ENCODE data around the gene MNAT1.
"Not testable (repeated sequence)": the region's sequence is repeated elsewhere in the genome, so short reads cannot be mapped to it uniquely, and the experiment has no call there.

MNAT1 gene

GRCh38 chr14:60882219-60882618, 147.7 kb downstream of the MNAT1 start:
- DNase-seq (ENCODE audit: low read depth, low spot score) = no peak

- DNase-seq (ENCODE audit: low read depth, low spot score) = no peak
These were observed 149.6 kb downstream of the MNAT1 start for GRCh38 chr14:60884134-60884533.

GRCh38 chr14:60890636-60891035, 156.1 kb downstream of the MNAT1 start:
- DNase-seq (ENCODE audit: low read depth, low spot score) = not testable (repeated sequence)

- no peak for DNase-seq (ENCODE audit: low read depth, low spot score)
These were observed 159.3 kb downstream of the MNAT1 start for GRCh38 chr14:60893911-60894310.

GRCh38 chr14:60904381-60904780, 169.8 kb downstream of the MNAT1 start:
- no peak for DNase-seq (ENCODE audit: low read depth, low spot score)

DNA sequence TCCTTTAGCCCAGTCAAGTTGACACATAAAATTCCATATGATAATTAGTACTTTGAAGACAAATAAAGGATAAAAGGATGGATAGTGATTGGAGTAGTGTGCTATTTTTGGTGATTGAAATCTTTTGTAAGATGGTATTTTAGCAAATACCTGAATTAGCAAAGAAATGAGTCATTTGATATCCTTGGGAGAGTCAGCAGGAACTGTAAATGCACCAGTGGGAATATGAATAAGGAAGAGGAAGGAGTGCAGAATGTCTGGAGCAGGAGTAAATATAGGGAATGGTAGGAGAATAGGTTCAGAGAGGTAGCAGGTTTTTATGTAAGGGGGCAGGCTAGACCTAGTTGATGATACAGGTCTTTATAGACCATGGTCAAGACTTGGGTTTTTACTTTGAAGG, 171.4 kb downstream of the MNAT1 start:
- DNase-seq (ENCODE audit: low read depth, low spot score) = no peak

DNA sequence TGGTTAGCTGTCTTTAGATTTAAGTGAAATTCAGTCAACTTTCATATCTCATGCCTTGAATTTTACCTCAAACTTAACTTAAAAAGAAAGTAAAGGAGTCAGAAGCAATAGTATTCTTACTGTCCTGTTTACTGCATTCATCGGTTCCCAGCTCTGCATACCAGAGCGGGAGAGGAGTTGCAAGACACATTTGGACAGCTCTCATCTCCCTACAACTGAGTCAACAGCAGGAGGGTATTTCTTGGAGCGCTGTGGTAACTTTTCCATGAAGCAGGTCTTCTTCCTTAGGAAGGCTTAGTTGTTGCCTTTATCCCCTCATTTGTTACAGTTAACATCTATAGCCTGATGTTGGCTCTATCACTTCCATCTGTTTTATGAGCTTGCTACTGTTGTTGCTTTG, 181.2 kb downstream of the MNAT1 start:
- DNase-seq (ENCODE audit: low read depth, low spot score) = no peak

DNA sequence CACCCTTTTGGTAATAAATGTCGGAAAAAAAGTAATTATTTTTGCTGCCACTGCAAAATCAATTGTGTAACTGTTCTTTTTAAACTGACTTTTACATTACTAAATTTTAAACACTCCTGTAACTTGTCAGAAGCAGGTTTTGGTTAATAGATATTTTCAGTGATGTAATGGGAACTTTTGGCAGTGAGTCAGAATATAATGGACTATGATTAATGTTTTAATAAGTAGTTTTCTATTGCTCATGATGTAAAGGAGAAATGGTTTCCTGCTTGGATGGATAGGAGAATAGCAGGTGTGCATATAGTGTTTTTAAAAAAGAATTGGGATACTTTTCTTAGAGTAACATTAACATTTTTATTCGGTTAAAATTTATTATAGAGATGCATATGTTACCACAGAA, 187.5 kb downstream of the MNAT1 start:
- no peak for DNase-seq (ENCODE audit: low read depth, low spot score)

DNA sequence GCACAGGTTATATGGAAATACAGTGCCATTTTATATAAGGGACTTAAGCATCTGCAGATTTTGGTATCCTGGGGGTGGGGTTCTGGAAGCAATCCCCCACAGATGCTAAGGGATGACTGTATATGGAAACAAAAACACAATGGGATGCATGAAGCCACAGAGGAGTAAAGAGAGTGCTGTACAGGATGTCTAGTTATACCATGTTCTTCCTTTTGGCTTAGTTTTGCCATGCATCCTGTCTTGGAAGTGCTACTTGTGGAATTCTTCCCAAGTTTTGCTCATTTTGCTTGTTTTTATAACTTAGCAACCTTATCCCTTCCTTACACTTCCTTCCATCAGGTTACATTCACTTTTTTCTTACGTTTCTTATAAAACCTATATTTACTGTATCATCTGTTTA, 190.7 kb downstream of the MNAT1 start:
- DNase-seq (ENCODE audit: low read depth, low spot score) = no peak

GRCh38 chr14:60926002-60926401, 191.4 kb downstream of the MNAT1 start:
- DNase-seq (ENCODE audit: low read depth, low spot score) = no peak

- no peak for DNase-seq (ENCODE audit: low read depth, low spot score)
These were observed 196.7 kb downstream of the MNAT1 start for GRCh38 chr14:60931218-60931617.

GRCh38 chr14:60933920-60934655, 199.5 kb downstream of the MNAT1 start:
- no peak for DNase-seq (ENCODE audit: low read depth, low spot score)

DNA sequence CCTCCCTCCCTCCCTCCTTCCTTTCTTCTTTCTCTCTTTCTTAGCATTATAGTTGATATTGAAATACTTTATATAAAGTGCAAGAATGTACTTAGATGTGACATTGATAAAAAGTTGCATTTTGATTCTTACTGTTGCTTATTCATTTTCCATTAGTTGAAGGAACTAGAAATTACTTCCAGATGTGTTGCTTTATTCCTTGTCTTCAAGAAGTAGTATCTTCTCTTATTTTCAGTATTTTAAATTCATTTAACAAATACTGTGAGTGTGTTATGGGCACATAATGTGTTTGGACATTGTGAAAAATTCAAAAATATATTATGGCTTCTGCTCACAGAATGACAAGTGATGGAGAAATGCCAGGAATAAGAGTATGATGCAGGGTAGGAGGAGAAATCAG, 200.8 kb downstream of the MNAT1 start:
- no peak for DNase-seq (ENCODE audit: low read depth, low spot score)

- no peak for DNase-seq (ENCODE audit: low read depth, low spot score)
These were observed 209.1 kb downstream of the MNAT1 start for GRCh38 chr14:60943637-60944032.

DNA sequence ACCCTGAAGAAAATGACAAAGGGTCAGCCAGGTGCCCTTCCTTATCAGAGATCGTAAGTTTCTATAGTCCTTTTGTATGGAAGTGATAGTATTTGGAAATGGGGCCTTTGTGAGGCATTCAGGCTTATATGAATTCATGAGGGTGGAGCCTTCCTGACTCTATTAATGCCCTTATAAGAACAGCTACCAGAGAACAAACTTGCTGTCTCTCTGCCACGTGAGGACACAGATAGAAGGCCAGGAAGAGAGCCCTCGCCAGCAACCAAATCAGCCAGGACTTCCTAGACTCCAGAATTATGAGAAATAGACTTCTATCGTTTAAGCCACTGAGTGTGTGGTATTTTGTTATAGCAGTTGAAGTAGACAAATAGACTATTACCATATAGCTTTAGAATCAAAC, 209.6 kb downstream of the MNAT1 start:
- DNase-seq (ENCODE audit: low read depth, low spot score) = no peak

DNA sequence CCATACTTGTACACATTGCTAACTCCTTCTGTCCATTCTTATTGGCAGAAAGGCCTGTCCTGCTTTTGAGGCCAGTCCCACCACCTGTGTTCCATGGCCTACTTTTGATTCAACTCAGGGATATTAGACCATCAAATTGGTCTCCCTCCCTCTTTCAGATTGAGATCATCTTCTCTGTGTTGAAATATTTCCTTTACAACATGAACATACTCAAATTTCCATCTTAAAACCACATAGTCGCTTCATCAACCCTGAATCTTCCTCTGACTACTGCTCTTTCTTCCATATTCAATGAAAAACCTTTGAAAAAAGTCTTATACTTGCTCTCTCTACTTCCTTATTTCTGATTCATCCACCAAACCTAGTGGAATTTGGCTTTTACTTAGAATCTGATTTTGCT, 211.4 kb downstream of the MNAT1 start:
- DNase-seq (ENCODE audit: low read depth, low spot score) = no peak

GRCh38 chr14:60946773-60947172, 212.2 kb downstream of the MNAT1 start:
- DNase-seq (ENCODE audit: low read depth, low spot score) = no peak

DNA sequence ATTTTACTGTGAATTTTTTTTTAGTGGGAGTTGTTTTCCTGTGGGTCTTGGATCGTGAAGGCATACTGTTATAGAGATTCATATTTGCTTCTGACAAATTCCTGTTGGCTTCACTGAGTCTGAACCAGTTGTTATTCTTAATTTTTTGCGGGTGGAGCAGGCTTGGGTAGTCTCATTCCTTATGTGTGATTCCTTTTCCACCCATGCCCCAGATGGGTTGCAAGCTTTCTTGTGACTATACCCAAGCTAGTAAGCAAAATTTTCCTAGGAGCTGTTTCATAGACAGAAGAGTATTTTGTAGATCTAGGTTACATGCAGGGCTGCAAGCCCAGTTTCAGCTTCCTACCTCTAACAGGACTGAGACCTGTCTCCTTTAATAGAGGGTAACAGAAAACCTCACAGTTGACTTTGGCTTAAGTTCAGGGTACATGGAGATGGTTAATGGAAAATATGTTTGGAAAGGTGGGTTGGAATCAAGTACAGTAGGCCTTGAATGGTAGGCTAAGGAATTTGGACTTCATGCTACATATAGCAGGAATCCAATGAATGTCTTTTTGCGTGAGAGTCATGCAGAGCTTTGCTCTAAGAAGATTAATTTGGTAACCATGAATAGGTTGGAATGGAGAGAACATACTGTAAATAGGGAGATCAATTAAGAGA, 217.3 kb downstream of the MNAT1 start:
- DNase-seq (ENCODE audit: low read depth, low spot score) = no peak

GRCh38 chr14:60956202-60956601, 221.6 kb downstream of the MNAT1 start:
- no peak for DNase-seq (ENCODE audit: low read depth, low spot score)

DNA sequence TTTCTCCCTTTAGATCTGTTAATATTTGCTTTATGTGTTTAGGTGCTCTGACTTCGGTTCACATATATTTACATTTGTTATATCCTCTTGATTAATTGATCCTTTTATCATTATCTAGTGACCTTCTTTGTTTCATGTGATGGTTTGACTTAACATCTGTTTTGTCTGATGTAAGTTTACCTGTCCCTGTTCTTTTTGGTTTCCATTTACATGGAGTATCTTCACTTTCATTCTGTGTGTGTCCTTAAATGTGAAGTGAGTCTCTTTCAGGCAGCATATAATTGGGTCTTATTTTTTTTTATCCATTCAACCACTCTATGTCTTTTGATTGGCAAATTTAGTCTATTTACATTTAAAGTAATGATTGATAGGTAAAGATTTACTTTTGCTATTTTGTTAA, 222.1 kb downstream of the MNAT1 start:
- DNase-seq (ENCODE audit: low read depth, low spot score) = no peak

- DNase-seq (ENCODE audit: low read depth, low spot score) = no peak
These were observed 223.6 kb downstream of the MNAT1 start for GRCh38 chr14:60958146-60958545.

DNA sequence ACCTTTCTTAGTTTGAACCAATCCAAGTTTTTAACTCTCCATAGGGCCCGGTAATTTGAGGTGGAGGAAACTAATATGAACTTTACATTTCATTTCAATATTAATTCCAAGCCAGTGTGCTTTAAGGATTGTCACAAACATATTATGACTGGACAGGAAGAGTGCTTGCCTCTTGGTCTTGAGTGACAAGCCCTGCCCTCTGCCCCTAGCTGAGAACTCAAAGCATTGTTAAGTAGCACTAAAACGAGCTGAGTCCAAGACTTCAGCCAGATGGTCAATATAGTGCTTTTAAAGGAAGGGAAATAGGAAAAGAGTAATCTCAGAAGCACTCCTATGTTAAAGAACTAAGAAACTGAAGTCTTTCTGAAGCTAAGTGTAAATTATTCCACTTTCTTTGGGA, 229.2 kb downstream of the MNAT1 start:
- DNase-seq (ENCODE audit: low read depth, low spot score) = no peak

DNA sequence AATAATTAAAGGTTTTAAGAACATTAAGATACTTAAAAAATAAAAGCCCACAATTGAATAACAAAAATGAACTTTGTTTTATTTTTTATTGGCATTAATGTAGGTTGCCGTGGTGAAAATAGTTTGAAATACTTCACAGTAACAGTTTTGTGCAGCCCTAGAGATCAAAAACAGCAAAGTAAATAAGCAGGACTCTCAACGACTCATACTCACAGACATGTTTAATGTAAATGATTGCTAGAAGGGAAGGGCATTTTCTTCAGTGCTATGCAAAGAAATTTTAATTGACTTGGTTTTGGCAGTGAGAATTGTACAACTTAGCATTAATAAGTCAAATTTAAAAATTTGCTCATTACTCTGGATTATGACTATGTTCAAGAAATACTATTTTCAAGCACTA, 230.3 kb downstream of the MNAT1 start:
- DNase-seq (ENCODE audit: low read depth, low spot score) = no peak

DNA sequence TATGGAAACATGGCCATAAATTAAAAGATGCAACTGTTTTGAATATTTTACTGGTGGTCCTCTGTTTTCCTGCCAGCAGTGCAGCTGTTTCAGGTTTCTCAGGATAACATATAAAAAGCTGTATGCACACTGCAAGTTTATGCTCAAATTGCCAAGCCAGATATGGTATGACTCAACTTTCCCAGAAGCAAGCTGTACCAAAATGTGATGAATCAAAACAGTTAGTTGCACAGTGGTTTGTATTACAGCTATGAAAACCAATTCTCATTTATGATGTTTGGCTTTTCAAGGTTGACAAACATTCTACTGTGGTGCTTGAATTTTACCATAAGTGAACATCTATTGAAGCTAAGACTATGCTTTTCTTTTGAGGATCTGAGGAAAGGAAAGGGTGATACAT, 230.8 kb downstream of the MNAT1 start:
- no peak for DNase-seq (ENCODE audit: low read depth, low spot score)
